BE2C (cell line): Measurements from ENCODE around the gene RACGAP1.

ENCODE experiments used
- DNase-seq: peaks from one replicate; pipeline ENCODE4 v3.0.0-alpha.2; 2020
- H3K27me3 ChIP-seq: fragments of 250-450 bp; sonication (Bioruptor Pico); 2 replicates; pipeline ENCODE4 v1.5.1; 2020; ENCODE audit warnings: mild to moderate bottlenecking
- H3K36me3 ChIP-seq: fragments of 250-450 bp; sonication (Bioruptor Pico); 2 replicates; pipeline ENCODE4 v1.5.1; 2020; ENCODE audit warnings: mild to moderate bottlenecking
- H3K4me1 ChIP-seq: fragments of 250-450 bp; sonication (Bioruptor Pico); 2 replicates; pipeline ENCODE4 v1.5.1; 2020
- H3K4me3 ChIP-seq: 2 replicates; pipeline ENCODE4 v1.5.1; 2011; ENCODE audit warnings: low read depth, low read length
- H3K9me3 ChIP-seq: fragments of 250-450 bp; sonication (Bioruptor Pico); 2 replicates; pipeline ENCODE4 v1.5.1; 2020
- CTCF ChIP-seq: IDR thresholded peaks from 2 replicates; pipeline ENCODE4 v1.5.1; 2012; ENCODE audit warnings: mild to moderate bottlenecking, low read depth, low read length

Gene RACGAP1

GRCh38 chr12:50049254-50050118, 24.2 kb upstream of the RACGAP1 start:
- Histone ChIP-seq H3K4me1 (0 out of 2 replicates have a peak, but pooled peaks cover 3% of the 10 kb centered on the region), H3K36me3 (no peaks in the 10 kb centered on the region), H3K9me3 (no peaks in the 10 kb centered on the region), H3K27me3 (no peaks in the 10 kb centered on the region), H3K4me3 (no peak overlapping the region)
- no peak for DNase-seq
- TF ChIP-seq CTCF: no peak

- DNase-seq: no peak
- Histone ChIP-seq H3K36me3 (no peaks in the 10 kb centered on the region), H3K4me3 (no peak overlapping the region), H3K9me3 (no peaks in the 10 kb centered on the region), H3K4me1 (0 out of 2 replicates have a peak, but pooled peaks cover 3% of the 10 kb centered on the region), H3K27me3 (no peaks in the 10 kb centered on the region)
- no peak for TF ChIP-seq CTCF
These were observed 22.5 kb upstream of the RACGAP1 start for GRCh38 chr12:50047693-50048250.

DNA sequence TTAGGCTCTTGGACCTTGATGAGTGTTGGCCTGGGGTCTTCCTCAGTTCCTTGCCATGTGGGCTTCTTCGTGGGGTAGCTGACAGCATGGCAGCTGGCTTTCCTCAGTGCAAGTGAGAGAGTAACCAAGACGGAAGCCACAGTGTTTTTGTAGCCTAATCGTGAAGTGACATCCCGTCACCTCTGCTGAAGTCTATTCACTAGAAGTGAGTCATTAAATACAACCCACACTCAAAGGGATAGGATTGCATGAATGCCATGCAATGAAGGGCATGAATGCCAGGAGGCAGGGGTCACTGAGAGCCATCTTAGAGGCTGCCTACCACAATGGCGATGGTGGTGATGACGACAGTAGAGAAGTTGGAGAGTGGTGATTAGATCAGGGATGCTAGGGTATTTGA, 18.6 kb upstream of the RACGAP1 start:
- Histone ChIP-seq H3K27me3 (no peaks in the 10 kb centered on the region), H3K4me3 (no peak overlapping the region), H3K36me3 (no peaks in the 10 kb centered on the region), H3K4me1 (peaks cover 4% of the 10 kb centered on the region; the same call in 1 of the 2 replicates), H3K9me3 (no peaks in the 10 kb centered on the region)
- no peak for DNase-seq
- TF ChIP-seq CTCF: no peak

DNA sequence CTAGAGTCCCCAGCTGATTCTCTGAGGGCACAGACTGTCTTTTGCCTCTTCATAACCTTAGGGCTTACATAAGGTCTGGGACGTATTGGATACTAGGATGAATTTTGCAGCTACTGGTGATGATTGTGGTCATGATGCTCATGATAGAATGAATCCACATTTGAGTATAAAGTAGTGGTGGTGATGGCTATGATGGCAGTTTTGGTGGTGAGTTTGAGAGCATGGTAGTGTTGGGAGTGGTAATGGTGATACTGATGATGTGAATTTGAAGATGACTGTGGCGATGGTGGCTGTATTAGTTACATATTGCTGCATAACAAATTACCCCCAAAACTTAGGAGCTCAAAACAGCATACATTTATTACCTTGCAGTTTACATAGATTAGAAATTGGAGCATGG, 18.0 kb upstream of the RACGAP1 start:
- H3K27me3 ChIP-seq: no peaks in the 10 kb centered on the region
- H3K9me3 ChIP-seq: no peaks in the 10 kb centered on the region
- no peak for DNase-seq
- TF ChIP-seq CTCF: no peak
- peaks cover 4% of the 10 kb centered on the region; the same call in 1 of the 2 replicates for H3K4me1 ChIP-seq
- no peak overlapping the region for H3K4me3 ChIP-seq
- H3K36me3 ChIP-seq: no peaks in the 10 kb centered on the region

GRCh38 chr12:50042693-50043092, 17.4 kb upstream of the RACGAP1 start:
- Histone ChIP-seq H3K9me3 (no peaks in the 10 kb centered on the region), H3K36me3 (no peaks in the 10 kb centered on the region), H3K4me3 (no peak overlapping the region), H3K27me3 (no peaks in the 10 kb centered on the region), H3K4me1 (peaks cover 4% of the 10 kb centered on the region; the same call in 1 of the 2 replicates)
- no peak for DNase-seq
- no peak for TF ChIP-seq CTCF

DNA sequence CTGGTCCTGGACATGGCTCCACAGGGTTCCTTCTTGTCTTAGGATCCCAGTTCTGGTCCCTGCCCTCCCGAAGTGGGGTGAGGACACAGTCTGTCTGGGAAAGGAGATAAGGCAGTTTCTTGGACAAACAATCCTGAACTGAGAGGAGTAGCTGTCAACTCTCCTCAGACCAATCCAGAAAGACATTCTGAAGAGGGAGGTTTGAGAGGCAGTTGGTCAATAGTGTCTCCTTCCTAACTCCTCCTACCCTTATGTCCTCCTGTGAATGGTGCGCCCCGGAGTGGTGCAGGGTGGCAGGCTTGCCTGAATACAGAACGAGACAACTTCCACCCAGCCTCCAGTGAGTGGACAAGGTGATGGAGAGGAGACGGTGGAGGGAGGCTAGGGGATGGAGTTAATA, 16.7 kb upstream of the RACGAP1 start:
- no peaks in the 10 kb centered on the region for H3K27me3 ChIP-seq
- H3K4me3 ChIP-seq: no peak overlapping the region

More for the DNA sequence above, 16.7 kb upstream of the RACGAP1 start:
- TF ChIP-seq CTCF: no peak
- Histone ChIP-seq H3K36me3 (no peaks in the 10 kb centered on the region), H3K4me1 (peaks cover 4% of the 10 kb centered on the region; the same call in 1 of the 2 replicates), H3K9me3 (no peaks in the 10 kb centered on the region)
- no peak for DNase-seq
